Peyer's patch (tissue), 4 donors: Measurements from ENCODE around the gene SLC1A3.

ENCODE experiments used
- POLR2A ChIP-seq, 2 donors: fragments of 450-650 bp; IDR thresholded peaks; one replicate each; pipeline ENCODE4 v1.5.1; 2017; ENCODE audit warnings: antibody characterized with exemption in 2 of 2, mild to moderate bottlenecking in 2 of 2, moderate library complexity in 2 of 2
- TF ChIP-seq, protein P1 (sequence below), 6 experiments: fragments of 450-650 bp in 4 of 6; fragments of 200-600 bp in 2 of 6; sonication (generic) in 1 of 6; IDR thresholded peaks; one replicate each; pipeline ENCODE4 v1.5.1; 2017 to 2019; ENCODE audit warnings: antibody characterized with exemption in 6 of 6, mild to moderate bottlenecking in 3 of 6, moderate library complexity in 1 of 6

DNA sequence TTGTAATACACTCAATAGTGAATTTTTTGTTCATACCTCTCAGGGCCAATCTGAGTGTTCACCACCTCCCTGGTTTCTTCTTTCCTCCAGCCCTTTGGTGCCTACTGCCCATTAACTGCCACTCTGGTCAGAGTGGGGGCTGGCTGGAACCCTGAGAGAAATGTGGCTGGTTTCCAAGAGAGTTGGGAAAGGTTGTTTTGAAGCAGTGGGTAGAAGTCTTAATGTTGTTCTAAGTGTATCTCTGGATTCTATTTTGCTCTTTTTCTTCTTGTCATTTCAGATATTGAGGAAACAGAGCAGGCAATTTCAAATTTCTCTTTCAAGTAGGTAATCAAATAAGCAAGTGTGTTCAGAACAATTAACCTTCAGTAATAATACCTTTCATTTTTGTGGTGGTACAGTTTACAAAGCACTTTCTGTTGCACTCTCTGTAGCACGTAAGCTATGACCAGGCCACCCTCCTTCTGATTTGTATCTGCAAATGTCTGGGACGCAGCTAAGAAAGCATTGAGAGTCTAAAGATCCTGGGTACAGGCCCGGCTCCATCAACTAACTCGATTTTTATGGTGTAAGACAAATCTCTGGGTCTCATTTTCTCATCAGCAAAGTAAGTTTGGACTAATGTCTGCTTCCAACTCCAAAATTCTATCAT is 8.4 kb downstream of the SLC1A3 start:
- TF ChIP-seq, protein P1, sequence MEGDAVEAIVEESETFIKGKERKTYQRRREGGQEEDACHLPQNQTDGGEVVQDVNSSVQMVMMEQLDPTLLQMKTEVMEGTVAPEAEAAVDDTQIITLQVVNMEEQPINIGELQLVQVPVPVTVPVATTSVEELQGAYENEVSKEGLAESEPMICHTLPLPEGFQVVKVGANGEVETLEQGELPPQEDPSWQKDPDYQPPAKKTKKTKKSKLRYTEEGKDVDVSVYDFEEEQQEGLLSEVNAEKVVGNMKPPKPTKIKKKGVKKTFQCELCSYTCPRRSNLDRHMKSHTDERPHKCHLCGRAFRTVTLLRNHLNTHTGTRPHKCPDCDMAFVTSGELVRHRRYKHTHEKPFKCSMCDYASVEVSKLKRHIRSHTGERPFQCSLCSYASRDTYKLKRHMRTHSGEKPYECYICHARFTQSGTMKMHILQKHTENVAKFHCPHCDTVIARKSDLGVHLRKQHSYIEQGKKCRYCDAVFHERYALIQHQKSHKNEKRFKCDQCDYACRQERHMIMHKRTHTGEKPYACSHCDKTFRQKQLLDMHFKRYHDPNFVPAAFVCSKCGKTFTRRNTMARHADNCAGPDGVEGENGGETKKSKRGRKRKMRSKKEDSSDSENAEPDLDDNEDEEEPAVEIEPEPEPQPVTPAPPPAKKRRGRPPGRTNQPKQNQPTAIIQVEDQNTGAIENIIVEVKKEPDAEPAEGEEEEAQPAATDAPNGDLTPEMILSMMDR (IDR thresholded peaks at IDR 0.05), result no peak
- TF ChIP-seq POLR2A (IDR thresholded peaks at IDR 0.05), result no peak
